Germinal center (tissue), 1 donor: ENCODE results near the gene MEIOB.
A peak's percentile ranks its signal among the peaks of the same experiment; 100 is the strongest.
"Not testable (repeated sequence)": the region's sequence is repeated elsewhere in the genome, so short reads cannot be mapped to it uniquely, and the experiment has no call there.

ENCODE experiments used
- DNase-seq: peaks from one replicate; pipeline ENCODE4 v3.0.0; 2012; ENCODE audit warnings: mixed read lengths, low spot score

Gene MEIOB

GRCh38 chr16:1877089-1877488, 5.1 kb upstream of the MEIOB start:
- DNase-seq, result no peak

- DNase-seq, result no peak
These were observed 4.5 kb upstream of the MEIOB start for GRCh38 chr16:1876468-1876867.

GRCh38 chr16:1876066-1876465, 4.1 kb upstream of the MEIOB start:
- DNase-seq, result not testable (repeated sequence)

GRCh38 chr16:1874854-1875253, 2.9 kb upstream of the MEIOB start:
- DNase-seq, result no peak

- DNase-seq, result no peak
These were observed 1.4 kb downstream of the MEIOB start for GRCh38 chr16:1870365-1871082.

- no peak for DNase-seq
These were observed 5.9 kb downstream of the MEIOB start for GRCh38 chr16:1865902-1866690.

DNA sequence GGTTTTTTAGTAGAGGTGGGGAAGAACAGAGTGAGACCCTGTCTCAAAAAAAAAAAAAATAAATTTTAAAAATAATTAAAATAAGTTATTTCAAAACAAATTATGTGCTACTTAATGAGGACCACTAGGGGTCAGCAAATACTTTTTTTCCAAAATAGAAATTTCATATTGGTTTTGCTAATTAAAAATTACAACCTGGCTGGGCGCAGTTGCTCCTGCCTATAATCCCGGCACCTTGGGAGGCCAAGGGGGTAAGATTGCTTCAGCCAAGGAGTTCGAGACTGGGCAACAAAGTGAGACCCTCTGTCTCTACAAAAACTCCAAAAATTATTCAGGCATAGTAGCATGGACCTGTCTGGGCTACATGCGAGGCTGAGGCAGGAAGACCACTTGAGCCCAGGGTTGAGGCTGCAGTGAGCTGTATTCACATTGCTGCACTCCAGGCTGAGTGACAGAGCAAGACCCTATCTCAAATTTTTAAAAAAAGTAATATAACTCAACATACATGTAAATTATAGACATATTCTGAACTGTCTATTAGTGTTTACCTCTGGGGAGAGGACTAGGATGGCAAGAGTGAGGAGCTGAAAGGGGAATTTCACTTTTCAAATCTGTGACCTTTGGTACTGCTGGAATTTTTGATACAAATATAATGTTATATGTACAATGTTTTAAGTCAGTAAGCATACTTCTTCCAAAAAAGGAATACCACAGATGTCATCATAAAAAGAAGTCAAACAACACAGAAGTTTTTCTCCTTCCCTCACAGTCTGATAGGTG, 8.1 kb downstream of the MEIOB start:
- peak; percentile 8 for DNase-seq

DNA sequence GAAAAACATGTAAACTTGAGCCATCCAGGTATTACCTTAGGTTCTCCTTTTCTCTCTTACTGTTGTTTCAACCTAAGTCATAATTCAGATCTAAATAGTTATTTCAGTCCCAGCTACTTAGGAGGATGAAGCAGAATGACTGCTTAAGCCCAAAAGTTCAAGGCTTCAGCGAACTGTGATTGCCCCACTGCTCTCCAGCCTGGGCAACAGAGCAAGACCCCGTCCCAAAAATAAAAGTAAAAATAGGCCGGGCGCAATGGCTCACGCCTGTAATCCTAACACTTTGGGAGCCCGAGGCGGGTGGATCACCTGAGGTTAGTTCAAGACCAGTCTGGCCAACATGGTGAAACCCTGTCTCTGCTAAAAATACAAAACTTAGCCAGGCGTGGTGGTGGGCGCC, 9.6 kb downstream of the MEIOB start:
- no peak for DNase-seq

DNA sequence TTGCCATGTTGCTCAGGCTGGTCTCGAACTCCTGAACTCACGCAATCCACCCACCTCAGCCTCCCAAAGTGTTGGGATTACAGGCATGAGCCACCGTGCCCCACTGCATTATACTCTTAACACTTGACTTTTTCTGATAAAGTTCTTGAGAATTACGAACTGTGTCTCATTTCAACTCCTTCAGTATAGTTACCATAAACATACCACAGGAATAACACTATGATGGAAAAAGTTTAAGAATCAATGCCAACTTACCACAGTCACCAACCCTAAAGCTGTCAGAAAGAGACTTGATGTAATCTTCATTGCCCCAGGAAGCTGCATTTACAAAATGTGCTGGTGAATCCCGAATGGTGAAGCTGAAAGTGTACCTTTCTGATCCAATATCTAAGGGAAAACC, 10.2 kb downstream of the MEIOB start:
- DNase-seq, result no peak

DNA sequence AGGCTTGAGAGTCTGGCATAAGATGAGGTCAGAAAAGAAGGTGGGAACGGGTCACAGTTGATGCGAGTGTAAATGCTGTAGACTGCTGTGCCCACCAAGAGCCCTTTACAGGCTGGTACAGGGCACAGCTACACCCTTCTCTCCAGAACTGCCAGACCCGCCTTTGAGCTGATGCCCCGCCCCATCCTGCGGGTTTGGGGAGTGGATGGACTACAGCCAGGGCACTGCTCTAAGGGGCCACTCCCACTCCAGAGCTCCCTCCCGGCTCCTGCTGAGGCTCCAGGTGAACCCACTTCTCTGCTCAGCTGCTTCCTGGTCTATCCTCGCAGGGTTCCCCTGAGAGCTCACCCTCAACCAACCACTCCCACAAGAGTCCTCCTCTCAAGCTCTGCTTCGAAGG, 12.3 kb downstream of the MEIOB start:
- no peak for DNase-seq

- no peak for DNase-seq
These were observed 13.6 kb downstream of the MEIOB start for GRCh38 chr16:1858189-1858865.

- DNase-seq, result no peak
These were observed 14.4 kb downstream of the MEIOB start for GRCh38 chr16:1857433-1858097.

- DNase-seq, result no peak
These were observed 20.2 kb downstream of the MEIOB start for GRCh38 chr16:1851793-1852192.

DNA sequence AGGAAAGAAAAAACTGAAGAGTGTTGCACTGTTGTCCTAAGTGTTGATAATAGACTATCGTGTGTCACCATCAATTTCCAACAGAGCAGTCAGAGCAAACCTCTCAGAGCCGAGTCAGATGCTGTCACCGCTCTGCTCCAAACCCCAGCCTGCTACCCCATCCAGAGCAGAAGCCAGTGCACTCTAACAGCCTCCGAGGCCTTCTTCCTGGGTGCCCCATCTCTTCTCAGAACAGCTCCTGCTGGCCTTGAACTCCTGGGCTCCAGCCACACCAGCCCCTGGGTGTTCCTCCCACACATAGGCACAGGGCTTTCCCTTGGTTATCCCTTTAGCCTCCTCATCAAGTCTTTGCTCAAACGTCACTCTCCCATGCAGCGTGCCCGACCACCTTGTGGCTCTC, 21.0 kb downstream of the MEIOB start:
- no peak for DNase-seq

- no peak for DNase-seq
These were observed 25.5 kb downstream of the MEIOB start for GRCh38 chr16:1846416-1846815.

GRCh38 chr16:1845985-1846384, 26.0 kb downstream of the MEIOB start:
- DNase-seq, result no peak

GRCh38 chr16:1839554-1839953, 32.4 kb downstream of the MEIOB start:
- no peak for DNase-seq

GRCh38 chr16:1834096-1834495, 37.9 kb downstream of the MEIOB start:
- no peak for DNase-seq

DNA sequence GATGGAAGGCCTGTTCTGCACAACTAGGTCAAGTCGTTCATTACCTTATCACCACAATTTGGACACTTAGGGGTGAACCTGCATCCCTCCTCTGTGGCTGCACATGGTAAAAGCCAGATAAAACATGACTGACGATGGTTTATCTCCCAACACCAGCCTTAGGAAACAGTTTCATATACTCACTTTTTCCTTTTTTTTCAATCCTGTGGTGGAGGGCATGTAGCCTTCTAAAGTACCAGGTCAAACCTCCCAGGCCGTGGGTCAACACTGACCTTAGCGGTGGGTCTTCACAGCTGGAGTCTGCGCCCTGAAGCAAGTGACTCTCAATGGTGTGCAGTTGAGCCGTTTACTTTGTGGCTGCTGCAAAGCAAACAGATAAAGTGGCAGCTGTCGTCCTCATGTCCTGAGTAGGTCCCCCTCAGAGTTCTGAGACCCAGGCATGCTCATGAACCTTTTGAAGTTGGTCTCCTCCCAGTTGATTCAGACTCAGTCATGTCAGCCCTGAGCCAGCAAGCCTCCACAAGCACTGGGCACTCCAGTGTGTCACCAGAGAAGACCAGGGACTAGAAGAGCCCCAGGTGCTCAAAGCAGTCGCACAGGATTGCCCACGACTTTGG, 39.0 kb downstream of the MEIOB start:
- no peak for DNase-seq

- DNase-seq, result no peak
These were observed 40.5 kb downstream of the MEIOB start for GRCh38 chr16:1831186-1832075.
